ENCODE data around the gene ETV6. TPM values are rescaled to one million over a fixed set of nuclear protein-coding genes. Genes with fewer than 3 reads are reported as not detected.

The ETV6 gene
- total RNA-seq, 2 donors from 2014 or later: 17.5 to 17.9 TPM

- intact Hi-C loops (cut with DNase I): no loop called here
- no peaks in the 10 kb centered on the region for H3K9me3 ChIP-seq
- peak overlapping the region; percentile 82 to 90 (median 85) for H3K27ac ChIP-seq
Measured at GRCh38 chr12:11728154-11728755, 78.8 kb downstream of the ETV6 start.

GRCh38 chr12:11729008-11729407, 79.5 kb downstream of the ETV6 start:
- Histone ChIP-seq H3K27ac (peak overlapping the region; percentile 82 to 90 (median 85)), H3K4me3 (no peak overlapping the region), H3K27me3 (no peaks in the 10 kb centered on the region), H3K36me3 (replicated peaks in 1 of 2; ENCODE audit: insufficient read depth in 1 of 2, low read depth in 2 of 2) (no peaks in the 10 kb centered on the region), H3K4me1 (peaks cover 91% of the 10 kb centered on the region), H3K9me3 (no peaks in the 10 kb centered on the region)
- WGBS, 2 donors: 12 to 13% methylated on average over 4 of the region's 4 CpGs
- ATAC-seq (peak; percentile 83), DNase-seq (peak; percentile 90 to 96 (median 94))
- TF ChIP-seq POLR2A (IDR thresholded peaks at IDR 0.05) (no peak), CTCF (IDR thresholded peaks at IDR 0.05) (no peak)
- intact Hi-C loops (cut with DNase I): no loop called here

More at GRCh38 chr12:11728154-11728755, 78.8 kb downstream of the ETV6 start:
- no peak for TF ChIP-seq POLR2A (IDR thresholded peaks at IDR 0.05)
- no peak for TF ChIP-seq CTCF (IDR thresholded peaks at IDR 0.05)
- peaks cover 99% of the 10 kb centered on the region for H3K4me1 ChIP-seq
- no peak overlapping the region for H3K4me3 ChIP-seq
- DNase-seq: peak in 1 of 4 donors; percentile 45
- ATAC-seq: no peak
- H3K27me3 ChIP-seq: no peaks in the 10 kb centered on the region
- no peaks in the 10 kb centered on the region for H3K36me3 ChIP-seq (replicated peaks in 1 of 2; ENCODE audit: insufficient read depth in 1 of 2, low read depth in 2 of 2)
- WGBS, 2 donors: 46 to 60% methylated on average over 10 of the region's 10 CpGs

GRCh38 chr12:11729439-11730150, 80.1 kb downstream of the ETV6 start:
- Histone ChIP-seq H3K4me1 (peaks cover 85% of the 10 kb centered on the region), H3K9me3 (no peaks in the 10 kb centered on the region), H3K27me3 (no peaks in the 10 kb centered on the region), H3K36me3 (replicated peaks in 1 of 2; ENCODE audit: insufficient read depth in 1 of 2, low read depth in 2 of 2) (no peaks in the 10 kb centered on the region), H3K27ac (peak overlapping the region; percentile 82 to 90 (median 85)), H3K4me3 (no peak overlapping the region)
- TF ChIP-seq POLR2A (IDR thresholded peaks at IDR 0.05) (no peak), CTCF (IDR thresholded peaks at IDR 0.05) (no peak)
- DNase-seq (no peak), ATAC-seq (peak; percentile 19)
- 17 to 19% methylated on average over 7 of the region's 7 CpGs for WGBS, 2 donors
- intact Hi-C loops (cut with DNase I): no loop called here

GRCh38 chr12:11730299-11731041, 81.0 kb downstream of the ETV6 start:
- peak; percentile 82 to 95 (median 91) for DNase-seq
- Histone ChIP-seq H3K27me3 (no peaks in the 10 kb centered on the region), H3K27ac (peak overlapping the region; percentile 82 to 90 (median 85)), H3K9me3 (no peaks in the 10 kb centered on the region), H3K4me3 (no peak overlapping the region), H3K4me1 (peaks cover 77% of the 10 kb centered on the region), H3K36me3 (replicated peaks in 1 of 2; ENCODE audit: insufficient read depth in 1 of 2, low read depth in 2 of 2) (no peaks in the 10 kb centered on the region)
- TF ChIP-seq CTCF (IDR thresholded peaks at IDR 0.05) (no peak), POLR2A (IDR thresholded peaks at IDR 0.05) (peak; percentile 12 to 66 (median 64))
- peak; percentile 84 for ATAC-seq
- intact Hi-C loops (cut with DNase I): no loop called here
- 28 to 31% methylated on average over 8 of the region's 8 CpGs for WGBS, 2 donors
